ENCODE measurements around the gene C16orf87.

The C16orf87 gene

DNA sequence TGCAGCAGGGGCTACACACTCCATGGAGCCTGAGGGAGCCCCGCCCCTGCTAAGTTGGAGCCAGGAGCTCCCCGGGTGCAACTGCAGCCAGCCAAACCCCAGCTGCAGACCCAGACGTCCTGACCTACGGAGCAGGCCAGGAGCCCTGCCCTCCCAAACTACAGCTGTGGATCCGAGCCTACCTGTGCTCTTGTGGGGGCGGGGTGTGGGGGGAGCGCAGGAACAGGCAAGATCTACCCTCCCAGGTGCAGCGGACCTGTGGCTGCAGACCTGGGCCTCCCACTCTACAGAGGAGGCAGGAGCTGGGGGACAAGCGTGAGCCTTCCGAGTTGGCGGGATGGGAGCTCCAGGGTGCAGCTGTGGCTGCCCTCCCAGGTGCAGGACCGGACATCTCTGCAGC, 53.2 kb downstream of the C16orf87 start:
- no peak overlapping the region for H3K4me3 ChIP-seq (replicated peaks in 1 of 2; ENCODE audit: low read depth in 2 of 2, low read length in 2 of 2)
- DNase-seq (ENCODE audit: low read depth in 2 of 2): no peak
- no peak for TF ChIP-seq CTCF (IDR thresholded peaks at IDR 0.05; ENCODE audit: low read depth, low read length)

GRCh38 chr16:46775214-46775613, 55.8 kb downstream of the C16orf87 start:
- TF ChIP-seq CTCF (IDR thresholded peaks at IDR 0.05; ENCODE audit: low read depth, low read length): no peak
- H3K4me3 ChIP-seq (replicated peaks in 1 of 2; ENCODE audit: low read depth in 2 of 2, low read length in 2 of 2): no peak overlapping the region
- DNase-seq (ENCODE audit: low read depth in 2 of 2): no peak

DNA sequence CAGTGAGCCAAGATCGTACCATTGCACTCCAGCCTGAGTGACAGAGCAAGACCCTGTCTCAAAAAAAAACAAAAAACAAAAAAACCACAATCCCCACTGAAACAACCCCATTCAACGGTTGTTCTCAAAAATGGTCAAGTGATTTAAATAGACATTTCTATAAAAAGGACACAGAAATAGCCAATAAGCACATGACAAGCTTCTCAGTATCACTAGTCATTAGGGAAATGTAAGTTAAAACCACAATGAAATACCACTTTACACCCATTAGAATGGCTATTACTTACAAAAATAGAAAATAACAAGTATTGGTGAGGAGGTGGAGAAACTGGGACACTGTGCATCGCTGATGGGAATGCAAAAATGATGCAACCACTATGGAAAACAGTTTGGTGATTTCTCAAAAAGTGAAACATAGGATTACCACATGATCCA, 56.2 kb downstream of the C16orf87 start:
- TF ChIP-seq CTCF (IDR thresholded peaks at IDR 0.05; ENCODE audit: low read depth, low read length): no peak
- no peak for DNase-seq (ENCODE audit: low read depth in 2 of 2)
- H3K4me3 ChIP-seq (replicated peaks in 1 of 2; ENCODE audit: low read depth in 2 of 2, low read length in 2 of 2): no peak overlapping the region

DNA sequence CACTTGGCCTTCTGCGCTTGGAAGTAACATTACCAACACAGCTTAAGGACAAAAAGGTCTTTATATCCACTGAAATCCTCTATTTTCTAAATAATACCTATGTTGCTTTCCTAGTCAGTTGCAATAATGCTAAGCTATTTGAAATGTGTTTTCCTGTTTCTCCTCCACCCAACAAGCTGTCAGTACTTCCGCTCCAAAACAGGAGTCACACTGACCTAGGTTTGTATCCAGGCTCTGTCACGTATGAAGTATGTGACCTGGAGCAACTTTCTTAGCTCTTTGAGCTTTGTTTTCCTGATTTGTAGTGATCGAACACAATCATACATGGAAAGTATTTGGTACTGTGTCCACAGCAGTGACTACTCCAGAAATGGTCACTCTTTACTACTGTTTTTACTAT, 58.5 kb downstream of the C16orf87 start:
- TF ChIP-seq CTCF (IDR thresholded peaks at IDR 0.05; ENCODE audit: low read depth, low read length): no peak
- no peak for DNase-seq (ENCODE audit: low read depth in 2 of 2)
- no peak overlapping the region for H3K4me3 ChIP-seq (replicated peaks in 1 of 2; ENCODE audit: low read depth in 2 of 2, low read length in 2 of 2)

DNA sequence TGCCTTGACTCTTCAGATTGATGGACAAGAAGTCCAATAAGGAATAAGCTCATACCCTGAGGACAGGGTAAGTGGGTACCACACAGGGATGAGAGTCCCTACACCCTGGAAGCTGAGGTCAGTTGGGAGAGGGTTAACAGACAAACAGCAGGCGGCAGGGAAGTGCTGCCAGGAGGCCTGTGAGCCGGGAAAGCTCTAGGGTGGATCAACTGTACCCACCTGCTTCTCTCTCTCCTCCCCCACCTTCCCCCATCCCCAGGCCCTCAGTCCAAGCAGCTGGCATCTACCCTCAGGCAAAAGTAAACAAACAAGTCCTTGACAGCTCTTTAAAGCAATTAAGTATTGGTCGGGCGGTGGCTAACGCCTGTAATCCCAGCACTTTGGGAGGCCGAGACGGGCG, 62.2 kb downstream of the C16orf87 start:
- no peak overlapping the region for H3K4me3 ChIP-seq (replicated peaks in 1 of 2; ENCODE audit: low read depth in 2 of 2, low read length in 2 of 2)
- DNase-seq (ENCODE audit: low read depth in 2 of 2): no peak
- TF ChIP-seq CTCF (IDR thresholded peaks at IDR 0.05; ENCODE audit: low read depth, low read length): no peak

DNA sequence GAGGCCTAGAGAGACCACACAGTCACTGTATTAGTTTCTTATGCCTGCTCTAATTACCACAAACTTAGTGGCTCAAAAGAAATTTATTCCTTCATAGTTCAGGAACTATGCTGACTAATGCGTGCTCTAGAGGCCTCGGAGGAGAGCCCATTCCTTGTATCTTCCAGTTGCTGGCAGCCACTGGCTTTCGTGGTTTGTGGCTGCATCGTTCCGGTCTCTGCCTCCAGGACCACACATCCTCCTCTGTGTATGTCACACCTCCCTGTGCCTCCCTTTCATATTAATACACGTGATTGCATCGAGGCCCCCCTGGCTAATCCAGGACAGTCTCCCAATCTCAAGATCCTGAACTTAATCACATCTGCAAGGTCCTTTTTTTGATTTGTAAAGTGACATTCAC, 65.9 kb downstream of the C16orf87 start:
- no peak for TF ChIP-seq CTCF (IDR thresholded peaks at IDR 0.05; ENCODE audit: low read depth, low read length)
- H3K4me3 ChIP-seq (replicated peaks in 1 of 2; ENCODE audit: low read depth in 2 of 2, low read length in 2 of 2): no peak overlapping the region
- DNase-seq (ENCODE audit: low read depth in 2 of 2): peak; percentile 62 to 68

DNA sequence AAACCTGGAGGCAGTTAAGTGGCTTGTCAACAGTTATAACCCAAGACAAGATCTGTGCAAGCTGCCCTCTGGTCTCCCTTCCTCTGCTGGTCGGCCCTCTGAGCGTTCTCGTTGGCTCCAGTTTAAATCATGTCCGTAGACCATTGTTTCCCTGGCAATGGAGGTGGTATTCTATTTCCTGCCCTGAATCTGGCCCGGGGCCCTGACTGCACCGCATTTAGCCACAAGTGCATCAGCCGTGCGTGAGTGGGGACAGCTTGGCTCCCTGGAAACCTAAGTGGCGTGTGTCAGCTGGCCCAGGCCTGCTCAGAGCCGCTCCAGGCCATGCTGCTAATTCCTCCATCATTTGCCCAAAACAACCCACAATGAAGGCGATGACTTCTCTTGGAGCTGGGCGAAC, 67.8 kb downstream of the C16orf87 start:
- TF ChIP-seq CTCF (IDR thresholded peaks at IDR 0.05; ENCODE audit: low read depth, low read length): no peak
- H3K4me3 ChIP-seq (replicated peaks in 1 of 2; ENCODE audit: low read depth in 2 of 2, low read length in 2 of 2): no peak overlapping the region
- DNase-seq (ENCODE audit: low read depth in 2 of 2): peak in 1 of 2 donors; percentile 24

Data from cardiac fibroblast (primary cell).